ENCODE measurements around the gene NR1I2.

The NR1I2 gene

DNA sequence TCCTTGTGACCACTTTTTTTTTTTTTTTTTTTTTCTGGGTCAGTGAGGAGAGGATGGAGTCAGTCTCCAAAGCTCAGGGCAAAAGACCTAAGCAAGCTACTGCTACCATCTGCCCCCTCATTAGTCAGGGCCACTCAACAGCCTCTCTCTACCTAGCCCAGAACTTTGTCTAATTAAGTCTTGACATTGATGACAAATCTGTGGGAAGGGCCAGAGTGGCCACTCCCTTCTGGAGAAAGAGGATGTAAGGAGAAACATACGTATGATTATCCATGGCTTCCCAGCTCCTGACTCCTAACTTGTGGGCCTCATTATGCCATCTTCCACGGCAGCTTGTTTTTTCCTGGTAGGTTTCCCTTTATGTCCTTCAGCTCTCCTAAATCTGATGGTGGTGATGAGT lies 37.9 kb downstream of the NR1I2 start:
- no peak overlapping the region for H3K27ac ChIP-seq
- ChIA-PET CTCF (interaction anchor here (0.7 to 0.9 kb wide), 2 partner anchors 9 to 739 kb away, joined by 3 read pairs; no protein-coding TSS in a partner anchor), POLR2A (ENCODE audit: low non-redundant PET) (no interaction called here)
- peak; percentile 13 for DNase-seq (ENCODE audit: low spot score)
- TF ChIP-seq, protein P1, sequence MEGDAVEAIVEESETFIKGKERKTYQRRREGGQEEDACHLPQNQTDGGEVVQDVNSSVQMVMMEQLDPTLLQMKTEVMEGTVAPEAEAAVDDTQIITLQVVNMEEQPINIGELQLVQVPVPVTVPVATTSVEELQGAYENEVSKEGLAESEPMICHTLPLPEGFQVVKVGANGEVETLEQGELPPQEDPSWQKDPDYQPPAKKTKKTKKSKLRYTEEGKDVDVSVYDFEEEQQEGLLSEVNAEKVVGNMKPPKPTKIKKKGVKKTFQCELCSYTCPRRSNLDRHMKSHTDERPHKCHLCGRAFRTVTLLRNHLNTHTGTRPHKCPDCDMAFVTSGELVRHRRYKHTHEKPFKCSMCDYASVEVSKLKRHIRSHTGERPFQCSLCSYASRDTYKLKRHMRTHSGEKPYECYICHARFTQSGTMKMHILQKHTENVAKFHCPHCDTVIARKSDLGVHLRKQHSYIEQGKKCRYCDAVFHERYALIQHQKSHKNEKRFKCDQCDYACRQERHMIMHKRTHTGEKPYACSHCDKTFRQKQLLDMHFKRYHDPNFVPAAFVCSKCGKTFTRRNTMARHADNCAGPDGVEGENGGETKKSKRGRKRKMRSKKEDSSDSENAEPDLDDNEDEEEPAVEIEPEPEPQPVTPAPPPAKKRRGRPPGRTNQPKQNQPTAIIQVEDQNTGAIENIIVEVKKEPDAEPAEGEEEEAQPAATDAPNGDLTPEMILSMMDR (conservative IDR thresholded peaks at IDR 0.05; ENCODE audit: low read depth): no peak

DNA sequence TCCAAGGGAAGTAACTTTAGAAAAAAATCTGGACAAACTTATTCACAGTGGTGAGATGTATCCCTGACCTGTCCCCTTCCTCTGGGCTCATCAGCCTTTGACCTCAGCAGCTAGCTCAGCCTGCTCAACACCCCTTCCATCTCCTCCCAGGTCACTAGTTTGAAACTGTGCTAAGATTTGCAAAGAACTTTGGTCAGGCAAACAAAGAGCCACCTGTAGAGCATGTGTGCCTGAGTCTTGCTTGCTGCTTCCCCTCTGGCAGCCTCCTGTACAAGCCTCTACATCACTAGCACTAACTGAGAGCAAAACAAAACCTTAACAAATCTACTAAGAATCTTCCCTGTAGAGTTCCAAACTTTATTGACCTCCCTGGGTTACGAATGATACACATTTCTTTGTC lies 43.9 kb downstream of the NR1I2 start:
- CTCF ChIA-PET: no interaction called here

DNA sequence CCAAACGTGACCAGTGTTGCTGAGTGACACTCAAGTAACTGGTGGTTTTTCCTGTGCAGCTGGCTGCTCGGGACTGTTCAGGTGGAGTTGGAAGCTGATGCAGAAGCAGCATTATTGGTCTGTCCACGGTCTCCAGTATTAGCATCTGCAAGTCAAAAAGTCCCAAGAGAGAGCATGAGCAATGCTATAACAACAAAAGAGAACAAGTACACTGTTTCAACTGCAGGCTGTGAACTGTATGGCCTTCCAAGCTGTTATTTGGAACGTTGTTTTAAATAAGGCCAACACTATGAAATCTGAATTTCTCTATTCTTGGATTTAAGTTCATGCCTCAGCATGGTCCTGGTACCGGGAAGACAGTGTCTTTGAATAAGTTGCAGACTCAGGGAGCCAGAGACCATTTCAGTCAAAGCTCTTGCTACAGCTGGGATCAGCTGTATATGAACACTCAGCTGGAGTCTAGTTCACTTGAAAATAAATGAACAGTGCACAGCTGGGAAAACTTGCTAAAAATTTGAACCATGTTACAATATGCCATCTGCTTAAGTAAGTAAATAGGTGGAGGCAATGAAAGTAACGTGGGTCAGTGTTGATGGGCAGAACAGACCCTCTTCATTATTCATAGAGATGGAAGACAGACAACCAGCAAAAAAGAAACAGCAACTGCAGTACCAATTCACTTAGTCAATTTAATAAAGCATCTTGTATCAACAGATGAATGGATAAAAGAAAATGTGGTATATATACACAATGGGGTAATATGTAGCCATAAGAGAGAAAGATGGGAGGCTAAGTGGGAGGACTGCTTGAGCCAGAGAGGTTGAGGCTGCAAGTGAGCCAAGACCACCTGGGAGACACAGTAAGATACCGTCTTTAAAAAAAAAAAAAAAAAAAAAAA lies 45.1 kb downstream of the NR1I2 start:
- H3K27ac ChIP-seq: no peak overlapping the region
- no peak for DNase-seq (ENCODE audit: low spot score)
- CTCF ChIA-PET: no interaction called here
- TF ChIP-seq, protein P1 (conservative IDR thresholded peaks at IDR 0.05; ENCODE audit: low read depth): no peak
- POLR2A ChIA-PET (ENCODE audit: low non-redundant PET): no interaction called here

More for the DNA sequence above, 43.9 kb downstream of the NR1I2 start:
- no peak overlapping the region for H3K27ac ChIP-seq
- no peak for DNase-seq (ENCODE audit: low spot score)
- POLR2A ChIA-PET (ENCODE audit: low non-redundant PET): interaction anchor here (0.6 kb wide), 1 partner anchor 521 kb away, joined by 3 read pairs; no protein-coding TSS in a partner anchor
- TF ChIP-seq, protein P1 (conservative IDR thresholded peaks at IDR 0.05; ENCODE audit: low read depth): no peak

DNA sequence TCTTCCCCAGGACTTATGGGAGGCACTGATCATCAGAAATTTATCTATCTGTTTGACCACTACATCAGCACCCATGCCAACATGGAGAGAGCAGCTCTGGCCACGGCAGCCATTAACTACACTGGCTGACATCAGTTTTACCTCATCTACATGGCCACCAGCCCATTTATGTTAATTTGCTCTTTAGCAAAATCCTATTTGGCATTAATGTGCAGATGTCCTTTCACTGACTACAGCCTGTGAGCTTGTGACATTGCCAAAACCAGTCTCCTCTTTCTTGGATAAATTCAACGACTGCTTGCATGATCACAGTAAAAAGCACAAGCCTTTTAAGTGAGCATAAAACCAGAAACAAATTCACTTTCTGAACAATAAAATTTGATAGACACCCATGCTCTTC lies 47.5 kb downstream of the NR1I2 start:
- POLR2A ChIA-PET (ENCODE audit: low non-redundant PET): no interaction called here
- CTCF ChIA-PET: interaction anchor here (0.6 kb wide), 2 partner anchors 316 to 1352 kb away, joined by 3 to 4 read pairs; no protein-coding TSS in a partner anchor
- H3K27ac ChIP-seq: no peak overlapping the region
- TF ChIP-seq, protein P1 (conservative IDR thresholded peaks at IDR 0.05; ENCODE audit: low read depth): no peak
- no peak for DNase-seq (ENCODE audit: low spot score)

DNA sequence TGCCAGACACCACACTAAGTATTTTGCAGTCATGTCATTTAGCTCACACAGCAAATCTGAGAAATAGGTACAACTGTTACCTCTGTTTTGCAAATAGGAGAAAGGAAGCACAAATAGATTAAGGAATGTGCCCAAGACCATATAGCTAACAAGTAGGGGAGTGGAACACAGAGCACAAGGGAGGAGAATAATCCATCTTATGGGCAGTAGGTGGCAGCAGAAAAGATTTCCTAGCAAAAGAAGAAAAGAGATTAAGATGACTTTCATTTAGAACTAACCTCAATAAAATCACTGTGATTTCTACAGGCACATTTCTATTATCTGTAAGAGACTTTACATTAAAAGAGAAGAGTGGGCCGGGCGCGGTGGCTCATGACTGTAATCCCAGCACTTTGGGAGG lies 49.1 kb downstream of the NR1I2 start:
- CTCF ChIA-PET: interaction anchor here (0.7 kb wide), 1 partner anchor 362 kb away, joined by 3 read pairs; no protein-coding TSS in a partner anchor
- TF ChIP-seq, protein P1 (conservative IDR thresholded peaks at IDR 0.05; ENCODE audit: low read depth): no peak
- no peak for DNase-seq (ENCODE audit: low spot score)
- POLR2A ChIA-PET (ENCODE audit: low non-redundant PET): no interaction called here
- H3K27ac ChIP-seq: no peak overlapping the region

DNA sequence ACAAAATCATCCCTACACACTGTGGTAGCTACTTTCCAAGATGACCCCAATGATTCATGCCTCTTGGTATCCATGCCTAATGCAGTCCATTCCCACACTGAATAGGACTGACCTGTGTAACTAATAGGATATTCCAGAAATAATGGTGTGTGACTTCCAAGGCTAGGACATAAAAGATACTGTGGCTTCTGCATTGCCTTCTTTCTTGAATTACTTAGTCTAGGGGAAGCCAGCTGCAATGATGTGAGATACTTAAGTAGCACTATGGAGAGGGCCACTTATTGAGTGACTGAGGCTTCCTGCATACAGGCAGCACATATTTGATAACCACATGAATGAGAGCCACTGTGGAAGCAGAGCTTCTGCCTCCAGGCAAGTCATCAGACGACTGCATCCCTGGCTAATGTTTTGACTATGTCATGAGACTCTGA lies 50.1 kb downstream of the NR1I2 start:
- ChIA-PET CTCF (interaction anchor here (0.6 kb wide), 2 partner anchors 198 to 279 kb away, joined by 3 to 4 read pairs; no protein-coding TSS in a partner anchor), POLR2A (ENCODE audit: low non-redundant PET) (no interaction called here)
- TF ChIP-seq, protein P1 (conservative IDR thresholded peaks at IDR 0.05; ENCODE audit: low read depth): no peak
- no peak for DNase-seq (ENCODE audit: low spot score)
- H3K27ac ChIP-seq: no peak overlapping the region
